HuH-7.5 (cell line): Measurements from ENCODE around the gene EME2.
A peak's percentile ranks its signal among the peaks of the same experiment; 100 is the strongest.
"Not testable (repeated sequence)": the region's sequence is repeated elsewhere in the genome, so short reads cannot be mapped to it uniquely, and the experiment has no call there.

Source experiments
- DNase-seq: peaks from one replicate; pipeline ENCODE4 v3.0.0; 2011; ENCODE audit warnings: low spot score

The EME2 gene

GRCh38 chr16:1772362-1772907 lies at the start of gene EME2:
TSS of gene EME2 (plus strand) at chr16:1772810. CDS start at chr16:1773228, 418 bp downstream.
- peak; percentile 55 for DNase-seq

GRCh38 chr16:1723450-1724147 lies 49.0 kb upstream of the EME2 start:
- peak; percentile 57 for DNase-seq

- no peak for DNase-seq
Measured at GRCh38 chr16:1724491-1724890, 48.1 kb upstream of the EME2 start.

- DNase-seq, result no peak
Measured at GRCh38 chr16:1726661-1727502, 45.7 kb upstream of the EME2 start.

GRCh38 chr16:1727651-1728624 lies 44.7 kb upstream of the EME2 start:
- no peak for DNase-seq

GRCh38 chr16:1729026-1729425 lies 43.6 kb upstream of the EME2 start:
- DNase-seq, result no peak

GRCh38 chr16:1729445-1729844 lies 43.2 kb upstream of the EME2 start:
- DNase-seq, result no peak

- no peak for DNase-seq
Measured at GRCh38 chr16:1731073-1731472, 41.5 kb upstream of the EME2 start.

GRCh38 chr16:1731603-1732002 lies 41.0 kb upstream of the EME2 start:
- DNase-seq, result no peak

- DNase-seq, result no peak
Measured at GRCh38 chr16:1732071-1732470, 40.5 kb upstream of the EME2 start.

- not testable (repeated sequence) for DNase-seq
Measured at GRCh38 chr16:1732551-1732987, 40.0 kb upstream of the EME2 start.

- no peak for DNase-seq
Measured at GRCh38 chr16:1734123-1734522, 38.5 kb upstream of the EME2 start.

- DNase-seq, result no peak
Measured at GRCh38 chr16:1734816-1735215, 37.8 kb upstream of the EME2 start.

- DNase-seq, result no peak
Measured at GRCh38 chr16:1740234-1740633, 32.4 kb upstream of the EME2 start.

GRCh38 chr16:1740781-1741490 lies 31.7 kb upstream of the EME2 start:
- DNase-seq, result no peak

GRCh38 chr16:1741553-1742165 lies 31.0 kb upstream of the EME2 start:
- no peak for DNase-seq

- no peak for DNase-seq
Measured at GRCh38 chr16:1743376-1744337, 29.0 kb upstream of the EME2 start.

- no peak for DNase-seq
Measured at GRCh38 chr16:1744338-1744840, 28.2 kb upstream of the EME2 start.

- DNase-seq, result no peak
Measured at GRCh38 chr16:1745181-1745899, 27.3 kb upstream of the EME2 start.
